Fibroblast of lung (primary cell): ENCODE measurements around the gene TSPAN5. TPM values are rescaled to one million over a fixed set of nuclear protein-coding genes. Genes with fewer than 3 reads are reported as not detected.

Experiments used
- DNase-seq, 2 donors: peaks; one replicate each; pipeline versions ENCODE4 v3.0.0 to v3.0.0-alpha.2; 2010; ENCODE audit warnings: low read depth in 2 of 2
- H2AFZ ChIP-seq: 2 replicates; pipeline ENCODE4 v1.5.1; 2012; ENCODE audit warnings: low read length, control low read depth, inconsistent platforms
- H3K27ac ChIP-seq: 2 replicates; pipeline ENCODE4 v1.5.1; 2011; ENCODE audit warnings: low read length, control low read depth; ENCODE audit not compliant: insufficient read depth
- H3K27me3 ChIP-seq: 2 replicates; pipeline ENCODE4 v1.5.1; 2011; ENCODE audit warnings: mild to moderate bottlenecking, low read length; ENCODE audit not compliant: control insufficient read depth, insufficient read depth
- H3K36me3 ChIP-seq: 2 replicates; pipeline ENCODE4 v1.5.1; 2011; ENCODE audit warnings: low read length; ENCODE audit not compliant: control insufficient read depth, insufficient read depth
- H3K4me1 ChIP-seq: 2 replicates; pipeline ENCODE4 v1.5.1; 2011; ENCODE audit warnings: low read length; ENCODE audit not compliant: control insufficient read depth, insufficient read depth; ENCODE audit errors: extremely low read depth
- H3K4me2 ChIP-seq: 2 replicates; pipeline ENCODE4 v1.5.1; 2011; ENCODE audit warnings: low read length, control low read depth; ENCODE audit not compliant: insufficient read depth; ENCODE audit errors: extremely low read depth
- H3K4me3 ChIP-seq, 4 experiments: fragments of 200-600 bp in 1 of 4; sonication (generic) in 1 of 4; replicated peaks in 1 of 4; 2 replicates each; pipeline ENCODE4 v1.5.1; 2011 to 2016; ENCODE audit warnings: low read length in 4 of 4, low read depth in 3 of 4, mild to moderate bottlenecking in 3 of 4, control low read depth in 2 of 4, inconsistent platforms in 1 of 4, mixed read lengths in 1 of 4; ENCODE audit not compliant: insufficient read depth in 1 of 4; ENCODE audit errors: control extremely low read depth in 1 of 4
- H3K79me2 ChIP-seq: 2 replicates; pipeline ENCODE4 v1.5.1; 2012; ENCODE audit warnings: mild to moderate bottlenecking, low read length, inconsistent platforms; ENCODE audit not compliant: control insufficient read depth, insufficient read depth
- H3K9ac ChIP-seq: 2 replicates; pipeline ENCODE4 v1.5.1; 2011; ENCODE audit warnings: mild to moderate bottlenecking, low read length, control low read depth; ENCODE audit not compliant: insufficient read depth
- H3K9me3 ChIP-seq: 2 replicates; pipeline ENCODE4 v1.5.1; 2012; ENCODE audit warnings: low read depth, low read length; ENCODE audit not compliant: control insufficient read depth, insufficient read depth
- H4K20me1 ChIP-seq: 2 replicates; pipeline ENCODE4 v1.5.1; 2011; ENCODE audit warnings: low read length; ENCODE audit not compliant: control insufficient read depth, insufficient read depth; ENCODE audit errors: extremely low read depth
- EZH2 ChIP-seq: IDR thresholded peaks from 2 replicates; pipeline ENCODE4 v1.5.1; 2012; ENCODE audit warnings: low read length, control low read depth, mild to moderate bottlenecking; ENCODE audit errors: missing control alignments
- polyA plus RNA-seq, 2 donors: library from polyadenylated mRNA; depleted of rRNA in 1 of 2; stranded (reverse) in 1 of 2; unstranded in 1 of 2; fragments of >200 nt; gene quantifications; 2 replicates each; pipeline ENCODE4 v1.2.1, GENCODE V29; 2011 to 2012; ENCODE audit warnings: missing spikeins in 1 of 2
- total RNA-seq: library from RNA; depleted of rRNA; stranded (reverse); fragments of >200 nt; gene quantifications from 2 replicates; pipeline ENCODE4 v1.2.1, GENCODE V29; 2014
- TF ChIP-seq, protein P1 (sequence below), 2 donors: IDR thresholded peaks in 1 of 2; conservative IDR thresholded peaks in 1 of 2; 1 replicate in 1 of 2; 2 replicates in 1 of 2; pipeline ENCODE4 v1.5.1; 2011 to 2012; ENCODE audit warnings: low read length in 2 of 2, control low read depth in 1 of 2, inconsistent platforms in 1 of 2, low read depth in 1 of 2, mild to moderate bottlenecking in 1 of 2

TSPAN5 gene
- total and polyA plus RNA-seq, 2 donors (not counting 1 experiment from before 2014, with no cell fraction given), result 109 to 129 TPM

DNA sequence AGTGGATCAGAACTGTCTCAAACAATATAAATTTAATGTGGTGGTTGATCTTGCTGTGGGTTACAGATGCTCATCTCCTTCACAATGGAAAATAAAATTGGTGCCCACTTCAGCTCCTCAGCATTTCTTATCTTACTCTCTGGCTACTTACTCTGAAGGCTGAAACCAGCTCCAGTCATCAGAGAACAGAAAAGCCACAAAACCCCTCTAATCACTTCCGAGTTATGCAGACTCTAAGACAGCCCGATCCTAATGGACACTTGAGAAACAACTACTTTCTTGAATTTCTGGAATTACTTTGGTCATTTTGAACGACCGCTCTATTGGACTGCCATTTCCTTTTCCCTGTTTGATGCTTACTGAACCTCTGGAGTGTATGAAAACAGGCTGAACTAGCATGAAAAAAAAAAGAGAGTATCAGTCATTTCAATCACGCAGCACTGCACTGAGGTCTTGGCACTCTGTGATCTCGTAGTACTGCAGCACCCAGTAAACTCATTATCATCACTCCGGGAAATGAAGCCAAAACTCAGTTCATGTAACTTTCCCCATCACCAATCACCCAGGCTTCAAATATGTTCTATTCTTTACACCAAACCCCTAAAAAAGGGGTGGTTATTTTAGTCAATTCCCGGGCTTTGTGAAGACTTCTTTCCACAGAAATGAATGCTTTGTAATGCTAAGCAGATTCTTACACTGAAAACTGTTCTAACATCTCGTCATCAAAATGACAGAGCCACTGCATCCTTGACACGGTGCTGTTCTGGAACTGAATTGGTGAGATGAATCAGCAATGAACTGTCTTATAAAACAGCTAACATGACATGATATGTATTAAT, 54.5 kb downstream of the TSPAN5 start:
- TF ChIP-seq, protein P1, sequence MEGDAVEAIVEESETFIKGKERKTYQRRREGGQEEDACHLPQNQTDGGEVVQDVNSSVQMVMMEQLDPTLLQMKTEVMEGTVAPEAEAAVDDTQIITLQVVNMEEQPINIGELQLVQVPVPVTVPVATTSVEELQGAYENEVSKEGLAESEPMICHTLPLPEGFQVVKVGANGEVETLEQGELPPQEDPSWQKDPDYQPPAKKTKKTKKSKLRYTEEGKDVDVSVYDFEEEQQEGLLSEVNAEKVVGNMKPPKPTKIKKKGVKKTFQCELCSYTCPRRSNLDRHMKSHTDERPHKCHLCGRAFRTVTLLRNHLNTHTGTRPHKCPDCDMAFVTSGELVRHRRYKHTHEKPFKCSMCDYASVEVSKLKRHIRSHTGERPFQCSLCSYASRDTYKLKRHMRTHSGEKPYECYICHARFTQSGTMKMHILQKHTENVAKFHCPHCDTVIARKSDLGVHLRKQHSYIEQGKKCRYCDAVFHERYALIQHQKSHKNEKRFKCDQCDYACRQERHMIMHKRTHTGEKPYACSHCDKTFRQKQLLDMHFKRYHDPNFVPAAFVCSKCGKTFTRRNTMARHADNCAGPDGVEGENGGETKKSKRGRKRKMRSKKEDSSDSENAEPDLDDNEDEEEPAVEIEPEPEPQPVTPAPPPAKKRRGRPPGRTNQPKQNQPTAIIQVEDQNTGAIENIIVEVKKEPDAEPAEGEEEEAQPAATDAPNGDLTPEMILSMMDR (conservative IDR thresholded peaks at IDR 0.05 in 1 of 2, IDR thresholded peaks at IDR 0.05 in 1 of 2; ENCODE audit: low read depth in 1 of 2, low read length in 2 of 2), result no peak
- TF ChIP-seq EZH2, result no peak
- no peak overlapping the region for H3K9ac ChIP-seq

DNA sequence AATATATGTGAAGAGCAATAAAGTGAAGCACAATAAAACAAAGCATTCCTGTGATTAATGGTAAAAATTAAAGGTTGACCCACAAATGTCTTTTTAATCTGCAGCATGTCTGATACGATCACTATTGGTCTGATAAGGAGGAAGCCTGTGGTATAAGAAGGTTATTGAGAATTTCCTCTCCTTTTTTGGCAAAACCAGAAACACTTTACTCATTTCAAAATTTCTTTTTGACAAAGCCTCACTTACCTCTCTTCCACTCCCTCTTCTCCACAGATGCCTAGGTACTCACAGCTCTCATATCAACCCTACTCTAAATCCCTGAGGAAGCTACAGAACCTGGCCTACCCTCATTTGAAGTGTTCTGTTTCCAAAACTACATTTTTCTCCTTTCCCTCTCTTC, 56.1 kb downstream of the TSPAN5 start:
- no peak for DNase-seq
- H3K27ac ChIP-seq, result no peak overlapping the region
- H3K4me3 ChIP-seq, result no peak overlapping the region
- peaks cover 5% of the 10 kb centered on the region for H3K4me1 ChIP-seq
- H3K4me2 ChIP-seq, result no peak overlapping the region
- H3K9ac ChIP-seq, result no peak overlapping the region
- H3K9me3 ChIP-seq, result no peaks in the 10 kb centered on the region
- H2AFZ ChIP-seq, result no peak overlapping the region
- TF ChIP-seq, protein P1 (conservative IDR thresholded peaks at IDR 0.05 in 1 of 2, IDR thresholded peaks at IDR 0.05 in 1 of 2; ENCODE audit: low read depth in 1 of 2, low read length in 2 of 2), result no peak
- TF ChIP-seq EZH2, result no peak
- H3K27me3 ChIP-seq, result no peaks in the 10 kb centered on the region
- no peaks in the 10 kb centered on the region for H4K20me1 ChIP-seq
- peaks cover 58% of the 10 kb centered on the region for H3K79me2 ChIP-seq
- H3K36me3 ChIP-seq, result no peaks in the 10 kb centered on the region

More for the DNA sequence above, 54.5 kb downstream of the TSPAN5 start:
- Histone ChIP-seq H3K4me1 (peaks cover 5% of the 10 kb centered on the region), H3K79me2 (peaks cover 69% of the 10 kb centered on the region), H3K4me3 (no peak overlapping the region), H4K20me1 (no peaks in the 10 kb centered on the region), H3K27me3 (no peaks in the 10 kb centered on the region), H3K36me3 (no peaks in the 10 kb centered on the region), H3K4me2 (peak overlapping the region; percentile 28), H2AFZ (no peak overlapping the region), H3K27ac (peak overlapping the region; percentile 4), H3K9me3 (no peaks in the 10 kb centered on the region)
- DNase-seq, result peak; percentile 43 to 90

DNA sequence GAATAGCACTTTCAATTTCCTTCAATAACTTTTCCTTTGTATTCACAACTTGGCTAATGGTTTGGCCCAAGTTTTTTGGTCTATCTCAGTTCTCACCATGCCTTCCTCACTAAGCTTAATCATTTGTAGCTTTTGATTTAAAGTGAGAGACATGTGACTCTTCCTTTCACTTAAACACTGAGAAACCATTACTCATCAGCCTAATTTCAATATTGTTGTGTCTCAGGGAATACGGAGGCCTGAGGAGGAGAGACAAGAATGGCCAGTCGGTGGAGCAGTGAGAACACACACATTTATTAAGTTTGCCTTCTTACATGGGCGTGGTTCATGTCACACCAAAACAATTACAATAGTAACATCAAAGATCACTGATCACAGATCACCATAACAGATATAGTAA, 56.7 kb downstream of the TSPAN5 start:
- peaks cover 53% of the 10 kb centered on the region for H3K79me2 ChIP-seq

More for the DNA sequence above, 56.7 kb downstream of the TSPAN5 start:
- H3K4me2 ChIP-seq, result no peak overlapping the region
- no peak overlapping the region for H3K4me3 ChIP-seq
- no peak overlapping the region for H2AFZ ChIP-seq
- no peaks in the 10 kb centered on the region for H3K36me3 ChIP-seq
- H3K27ac ChIP-seq, result no peak overlapping the region
- no peaks in the 10 kb centered on the region for H3K27me3 ChIP-seq
- H3K9me3 ChIP-seq, result no peaks in the 10 kb centered on the region
- H3K4me1 ChIP-seq, result peaks cover 5% of the 10 kb centered on the region
- no peak for DNase-seq
- H3K9ac ChIP-seq, result no peak overlapping the region
- TF ChIP-seq, protein P1 (conservative IDR thresholded peaks at IDR 0.05 in 1 of 2, IDR thresholded peaks at IDR 0.05 in 1 of 2; ENCODE audit: low read depth in 1 of 2, low read length in 2 of 2), result no peak
- no peak for TF ChIP-seq EZH2
- no peaks in the 10 kb centered on the region for H4K20me1 ChIP-seq
